SH-SY5Y (cell line): Measurements from ENCODE around the gene UTP20.

Experiments used
- GATA2 ChIP-seq: IDR thresholded peaks from 2 replicates; pipeline ENCODE4 v1.6.1; 2011; ENCODE audit warnings: mild to moderate bottlenecking, low read depth, low read length
- GATA3 ChIP-seq: IDR thresholded peaks from 2 replicates; pipeline ENCODE4 v1.6.1; 2011; ENCODE audit warnings: low read depth, mild to moderate bottlenecking, low read length, moderate library complexity

- TF ChIP-seq GATA2 (no peak), GATA3 (no peak)
Observed at GRCh38 chr12:101277443-101277842, 2.5 kb upstream of the UTP20 start.
